SH-SY5Y (cell line): ENCODE results near the gene CDS2.

Experiments used
- GATA2 ChIP-seq: IDR thresholded peaks from 2 replicates; pipeline ENCODE4 v1.6.1; 2011; ENCODE audit warnings: mild to moderate bottlenecking, low read depth, low read length
- GATA3 ChIP-seq: IDR thresholded peaks from 2 replicates; pipeline ENCODE4 v1.6.1; 2011; ENCODE audit warnings: low read depth, mild to moderate bottlenecking, low read length, moderate library complexity

DNA sequence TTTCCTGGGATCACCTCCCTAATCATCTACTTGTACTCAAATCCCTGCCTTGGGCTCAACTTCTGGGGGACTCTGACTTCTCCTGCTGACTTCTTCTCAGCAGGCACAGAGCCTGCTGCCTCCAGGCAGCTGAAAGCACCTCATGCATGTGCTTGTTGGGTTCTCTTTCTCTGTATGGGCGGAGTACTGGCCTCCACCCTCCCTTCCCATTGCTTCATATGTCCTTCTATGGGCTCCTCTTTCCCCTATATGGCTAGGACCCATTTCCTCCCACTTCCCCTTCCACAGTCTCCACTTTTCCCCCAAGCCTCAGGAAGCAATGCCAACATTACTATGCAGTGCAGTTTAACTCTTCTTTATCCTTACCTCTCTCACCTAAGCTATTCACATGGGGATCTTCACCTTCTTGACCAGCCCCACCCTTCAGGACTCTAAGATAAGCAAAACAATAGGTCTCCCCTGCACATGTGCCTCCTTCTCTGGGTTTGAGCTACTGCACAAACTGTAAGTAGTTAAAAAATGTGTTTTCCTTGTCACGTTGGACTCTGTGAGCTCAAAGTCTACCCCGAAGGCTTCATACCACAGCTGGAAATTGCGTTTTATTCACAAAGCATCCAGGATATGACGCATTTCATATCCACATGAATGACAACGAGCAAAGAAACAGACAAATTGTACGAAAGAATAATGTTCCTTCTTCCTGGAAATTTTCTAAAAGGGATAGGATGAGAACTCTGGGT is 93.7 kb downstream of the CDS2 start:
- no peak for TF ChIP-seq GATA3
- no peak for TF ChIP-seq GATA2
